Measurements from ENCODE around the gene XRCC1.
"Not testable (repeated sequence)": the region's sequence is repeated elsewhere in the genome, so short reads cannot be mapped to it uniquely, and the experiment has no call there.

The XRCC1 gene

DNA sequence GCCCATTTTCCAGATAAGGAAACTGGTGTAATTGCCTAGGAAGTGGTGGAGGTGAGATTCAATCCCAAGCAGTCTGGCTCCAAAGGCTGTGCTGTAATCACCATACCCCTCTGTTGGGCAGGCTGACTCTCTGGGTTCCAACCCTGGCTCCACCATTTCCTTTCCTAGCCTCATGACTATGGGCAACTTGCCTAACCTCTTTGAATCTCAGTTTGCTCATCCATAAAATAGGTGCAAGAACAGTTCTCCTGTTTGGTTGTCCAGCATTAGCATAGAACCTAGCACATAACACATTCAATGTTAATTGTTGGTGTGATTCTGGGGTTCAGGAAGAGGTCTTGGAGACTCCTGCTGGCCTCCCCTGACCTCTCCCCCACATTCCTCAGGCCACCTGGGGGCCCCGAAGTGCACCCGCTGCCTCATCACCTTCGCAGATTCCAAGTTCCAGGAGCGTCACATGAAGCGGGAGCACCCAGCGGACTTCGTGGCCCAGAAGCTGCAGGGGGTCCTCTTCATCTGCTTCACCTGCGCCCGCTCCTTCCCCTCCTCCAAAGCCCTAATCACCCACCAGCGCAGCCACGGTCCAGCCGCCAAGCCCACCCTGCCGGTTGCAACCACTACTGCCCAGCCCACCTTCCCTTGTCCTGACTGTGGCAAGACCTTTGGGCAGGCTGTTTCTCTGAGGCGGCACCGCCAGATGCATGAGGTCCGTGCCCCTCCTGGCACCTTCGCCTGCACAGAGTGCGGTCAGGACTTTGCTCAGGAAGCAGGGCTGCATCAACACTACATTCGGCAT lies 23.3 kb upstream of the XRCC1 start:
- DNase-seq = no peak

DNA sequence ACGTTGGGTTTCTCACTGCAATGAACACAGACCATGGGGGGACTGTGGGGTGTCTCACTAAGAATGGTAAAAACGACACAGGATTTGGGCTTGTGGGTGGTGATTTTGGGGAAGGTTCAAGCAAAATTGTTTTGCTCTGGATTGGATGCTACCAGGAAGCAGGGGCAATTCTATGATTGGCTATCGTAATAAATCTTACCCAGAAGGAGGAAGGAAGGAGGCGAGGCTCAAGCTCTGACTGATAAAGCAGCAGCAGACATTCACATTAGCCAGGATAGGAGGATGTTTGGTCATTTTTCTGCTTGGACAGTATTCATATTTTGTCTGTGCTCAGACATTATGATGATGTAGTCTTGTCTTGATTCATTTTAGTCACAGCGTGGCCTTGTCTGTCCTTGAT lies 22.5 kb upstream of the XRCC1 start:
- no peak for DNase-seq

DNA sequence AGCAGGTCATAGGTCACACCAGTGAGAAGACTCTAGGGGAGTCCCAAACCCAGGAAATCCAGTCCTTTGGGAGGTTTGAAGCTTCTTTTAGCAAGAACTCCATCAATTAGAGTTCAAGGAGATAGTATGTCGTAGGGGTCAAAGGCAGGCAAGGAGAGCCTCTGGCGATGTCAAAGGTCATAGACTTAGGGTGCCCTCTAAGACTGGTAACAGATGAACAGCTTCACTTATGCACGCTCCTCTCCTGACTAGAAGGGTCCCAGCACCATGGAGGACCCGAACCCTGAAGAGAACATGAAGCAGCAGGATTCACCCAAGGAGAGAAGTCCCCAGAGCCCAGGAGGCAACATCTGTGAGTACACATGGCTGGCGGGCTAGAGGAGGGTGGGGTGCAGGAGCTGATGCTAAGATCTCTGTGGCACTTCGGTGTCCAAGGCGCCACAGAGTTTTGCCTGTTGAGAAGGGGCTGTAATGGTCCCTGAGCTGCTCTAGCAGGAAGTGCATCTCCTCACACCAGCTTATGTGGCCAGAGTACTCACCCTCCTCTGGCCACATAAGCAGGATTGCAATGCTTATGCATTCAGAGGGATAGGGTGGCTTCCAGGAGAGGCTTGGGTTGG lies 21.6 kb upstream of the XRCC1 start:
- DNase-seq = no peak

DNA sequence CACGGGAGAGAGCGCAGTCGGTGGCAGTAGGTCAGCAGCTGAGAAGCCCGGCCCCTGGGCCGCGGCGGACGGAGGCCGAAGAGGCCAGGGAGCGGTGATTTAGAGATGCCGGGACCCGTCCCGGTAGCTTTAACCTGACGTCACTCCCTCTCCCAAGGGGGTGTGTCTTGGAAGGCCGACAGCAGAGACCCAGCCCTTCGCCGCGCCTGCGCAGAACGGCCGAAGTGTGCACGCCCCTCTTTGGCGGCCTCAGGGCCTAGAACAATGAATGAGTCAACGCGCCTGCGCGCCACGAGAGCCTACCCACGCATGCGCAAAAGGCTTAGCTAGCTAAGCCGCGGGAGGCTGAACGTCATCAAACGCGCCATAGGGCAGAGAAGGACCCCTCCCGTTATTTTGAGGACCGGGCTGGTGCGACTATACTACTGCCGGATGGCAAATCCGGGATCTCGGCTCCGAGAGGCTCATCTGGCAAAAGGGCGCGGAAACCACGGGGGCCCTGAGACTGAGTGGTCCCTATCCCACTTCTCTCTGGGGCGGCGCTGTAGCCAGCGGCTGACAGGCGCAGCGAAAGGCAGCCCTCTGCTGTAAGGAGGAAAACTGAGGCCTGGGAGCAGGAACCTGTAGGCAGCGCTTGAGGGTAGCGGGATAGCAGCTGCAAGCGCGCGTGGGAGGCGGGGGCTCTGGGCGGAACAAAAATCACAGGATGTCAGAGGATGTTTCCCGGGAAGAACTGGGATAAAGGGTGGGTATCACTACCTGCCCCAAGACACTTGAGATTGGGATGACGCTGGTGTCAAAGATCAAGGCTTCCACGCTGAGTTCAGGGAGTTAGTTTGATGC lies 20.9 kb upstream of the XRCC1 start, which contains the start of the genes IRGQ and ZNF576:
Gene IRGQ, minus strand, starts transcription at position 136 of the 843 bp plus-strand sequence. CDS start 796 bp downstream, outside the sequence.
Gene ZNF576, plus strand, starts transcription at position 597 of the 843 bp plus-strand sequence. CDS start 514 bp downstream, outside the sequence.
- peak; percentile 96 for DNase-seq

DNA sequence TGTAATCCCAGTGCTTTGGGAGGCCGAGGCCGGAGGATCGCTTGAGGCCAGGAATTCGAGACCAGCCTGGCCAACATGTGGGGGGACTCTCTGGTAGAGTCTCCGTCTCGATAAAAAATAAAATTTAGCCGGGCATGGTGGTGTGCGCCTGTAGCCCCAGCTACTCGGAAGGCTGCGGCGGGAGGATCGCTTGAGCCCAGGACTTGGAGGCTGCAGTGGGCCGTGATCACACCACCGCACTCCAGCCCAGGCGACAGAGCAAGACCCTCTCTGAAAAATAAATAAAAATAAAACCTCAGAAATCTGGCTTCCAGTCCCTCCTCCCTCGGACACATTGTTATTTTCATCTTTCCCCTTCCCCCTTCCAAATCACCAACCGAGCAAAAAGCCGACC lies 20.3 kb upstream of the XRCC1 start:
- DNase-seq = no peak

DNA sequence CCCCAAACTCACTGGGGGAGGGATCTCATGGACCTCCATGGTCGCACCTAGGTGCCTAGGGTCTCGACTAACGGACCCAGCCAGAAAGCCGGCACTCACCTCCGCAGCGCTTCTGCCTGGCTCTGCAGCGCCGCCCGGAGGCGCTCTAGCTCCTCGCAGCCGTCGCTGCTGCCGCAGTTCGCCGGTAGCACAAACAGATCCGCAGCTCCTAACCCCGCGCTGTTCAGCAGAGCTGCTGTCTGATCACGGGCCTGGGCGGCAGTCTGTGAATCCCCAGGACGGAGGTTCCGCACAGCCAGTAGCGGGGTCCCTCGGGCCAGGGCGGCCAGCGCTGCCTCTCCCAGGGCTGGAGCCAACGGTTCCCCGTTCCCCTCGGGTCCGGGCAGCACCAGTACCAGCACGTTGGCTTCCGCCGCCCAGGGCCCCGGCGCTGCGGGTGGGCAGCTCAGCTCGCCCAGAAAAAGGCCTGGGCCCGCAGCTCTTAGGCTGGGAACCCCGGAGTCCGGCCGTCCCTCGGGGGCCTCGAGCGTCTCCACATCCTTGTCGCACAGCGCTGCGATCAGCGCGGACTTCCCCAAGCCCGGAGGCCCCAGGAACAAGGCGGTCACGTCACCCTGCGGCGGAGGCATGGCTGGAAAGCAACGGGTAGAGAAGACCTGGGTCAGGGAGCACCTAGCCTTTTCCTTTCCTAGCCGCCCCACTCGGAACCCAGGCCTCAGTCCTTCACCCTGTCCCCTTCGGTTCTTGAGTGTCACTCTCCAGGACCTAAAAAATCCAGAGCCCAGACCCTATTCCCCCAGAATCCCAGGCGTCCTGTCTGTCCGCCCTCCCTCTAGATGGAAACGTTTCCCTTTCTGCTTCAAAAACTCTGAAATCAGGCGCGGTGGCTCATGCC lies 19.6 kb upstream of the XRCC1 start:
- peak; percentile 40 for DNase-seq

DNA sequence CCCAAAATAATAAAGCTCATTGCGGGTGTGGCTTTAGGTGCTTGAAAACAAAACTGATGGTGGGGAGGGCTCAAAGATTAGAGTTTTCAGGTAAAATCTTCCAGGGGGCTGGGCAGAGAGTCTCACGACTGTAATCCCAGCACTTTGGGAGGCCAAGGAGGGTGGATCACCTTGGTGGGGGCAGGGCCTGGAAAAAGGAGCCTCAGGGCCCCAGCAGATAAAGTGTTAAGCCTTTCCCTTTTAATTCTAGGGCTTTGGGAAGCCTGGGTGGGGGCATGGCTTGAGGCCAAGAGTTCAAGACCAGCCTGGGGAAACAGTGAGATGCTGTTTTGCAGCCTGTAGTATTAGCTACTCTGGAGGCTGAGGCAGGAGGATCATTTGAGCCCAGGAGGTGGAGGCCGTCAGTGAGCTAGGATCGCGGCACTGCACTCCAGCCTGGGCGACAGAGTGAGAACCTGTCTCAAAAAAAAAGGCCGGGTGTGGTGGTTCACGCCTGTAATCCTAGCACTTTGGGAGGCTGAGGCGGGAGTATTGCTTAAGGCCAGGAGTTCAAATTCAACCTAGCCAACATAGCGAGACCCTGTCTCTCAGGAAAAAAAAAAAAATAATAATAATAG lies 18.9 kb upstream of the XRCC1 start:
- DNase-seq = no peak

DNA sequence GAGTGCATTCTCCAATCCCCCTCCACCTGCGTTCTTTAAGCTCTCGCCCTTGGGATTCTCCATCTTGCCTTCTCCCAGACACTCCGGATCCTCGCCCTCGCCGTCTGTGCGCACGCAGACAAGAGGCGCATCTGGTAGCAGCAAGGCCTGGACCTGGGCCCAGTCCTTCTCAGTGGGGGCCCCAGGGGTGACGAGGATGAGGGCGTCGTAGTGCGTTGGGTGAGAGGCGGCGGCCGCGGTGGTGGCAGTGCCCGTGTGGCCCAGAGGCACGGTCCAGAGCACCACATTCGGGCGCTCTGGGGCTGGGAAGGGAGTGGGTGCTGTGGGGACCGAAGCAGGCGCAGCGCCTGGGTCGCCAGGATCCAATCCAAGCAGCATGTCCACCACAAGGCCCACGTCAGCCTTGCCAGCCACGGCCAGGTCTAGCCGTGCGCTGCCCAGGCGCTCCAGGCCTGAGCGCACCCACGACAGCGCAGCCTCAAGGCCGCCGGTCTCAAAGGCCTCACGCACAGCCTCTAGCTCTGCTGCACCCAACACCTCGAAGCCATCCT lies 17.5 kb upstream of the XRCC1 start:
- no peak for DNase-seq

DNA sequence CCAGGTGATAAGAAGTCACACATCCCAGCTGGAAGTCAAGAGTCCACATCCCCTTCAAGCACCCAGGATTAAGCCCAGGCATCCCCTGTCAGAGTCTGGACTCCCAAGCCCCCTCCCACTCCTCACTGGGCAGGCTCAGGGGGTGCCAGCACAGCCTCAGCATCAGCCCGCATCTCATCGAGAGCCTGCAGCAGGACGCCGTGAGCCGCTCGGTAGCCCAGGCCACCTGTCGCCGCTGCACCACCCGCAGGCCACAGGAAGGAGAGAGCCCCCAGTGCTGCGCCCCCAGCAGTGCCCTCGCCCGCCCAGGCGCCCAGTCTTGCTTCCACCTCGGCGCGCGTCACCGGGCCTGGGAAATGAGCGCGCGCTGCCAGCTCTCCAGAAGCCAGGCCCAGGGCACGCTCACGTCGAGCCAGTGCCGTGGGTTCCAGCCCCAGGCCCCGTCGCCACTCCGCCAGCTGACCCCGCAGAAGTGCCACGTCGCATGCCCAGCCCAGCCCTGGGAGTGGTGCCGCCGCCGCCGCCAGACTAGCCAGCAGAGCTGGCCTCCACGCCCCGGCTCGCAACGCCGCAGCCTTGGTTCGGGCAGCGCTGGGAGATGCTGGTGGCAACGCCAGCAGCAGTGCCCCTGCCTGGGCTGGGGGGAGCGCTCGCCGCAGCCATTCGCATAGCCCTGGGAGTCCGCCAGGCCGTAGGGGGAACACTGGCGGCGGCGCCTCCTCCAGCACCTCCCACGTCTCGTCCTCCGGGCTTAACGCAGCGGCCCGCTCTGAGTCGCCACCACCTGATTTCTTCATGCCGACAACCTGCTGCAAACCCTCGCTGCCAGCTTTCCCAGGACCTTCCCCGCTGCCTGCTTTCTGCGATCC lies 16.8 kb upstream of the XRCC1 start:
- no peak for DNase-seq

DNA sequence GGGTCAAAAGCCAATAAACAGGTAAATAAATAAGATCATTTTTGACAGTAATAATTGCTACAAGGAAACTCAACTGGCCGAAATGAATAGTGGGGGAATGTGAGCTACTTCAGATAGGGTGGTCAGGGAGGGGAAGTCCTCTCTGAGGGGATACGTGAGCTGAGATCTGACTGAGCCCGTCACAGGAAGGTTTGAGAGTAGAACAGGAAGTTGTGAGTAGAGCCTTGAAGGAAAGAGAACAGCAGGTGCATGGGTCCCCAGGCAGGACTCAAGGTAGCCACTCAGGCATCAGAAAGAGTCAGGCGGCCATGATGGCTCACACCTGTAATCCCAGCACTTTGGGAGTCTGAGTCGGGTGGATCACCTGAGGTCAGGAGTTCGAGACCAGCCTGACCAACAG lies 14.4 kb upstream of the XRCC1 start:
- DNase-seq = no peak

DNA sequence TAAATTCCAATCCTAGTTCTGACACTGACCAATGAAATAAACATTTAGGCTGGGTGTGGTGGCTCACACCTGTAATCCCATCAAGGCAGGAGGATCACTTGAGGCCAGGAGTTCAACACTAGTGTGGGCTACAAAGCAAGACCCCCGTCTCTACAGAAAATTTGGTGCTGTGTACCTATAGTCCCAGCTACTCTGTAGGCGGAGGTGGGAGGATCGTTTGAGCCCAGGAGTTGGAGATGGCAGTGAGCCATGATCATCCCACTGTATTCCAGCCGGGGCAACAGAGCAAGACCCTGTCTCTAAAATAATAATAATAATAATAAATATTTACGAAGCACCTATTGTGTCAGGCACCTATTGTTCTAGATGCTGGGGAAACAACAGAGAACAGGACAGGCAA lies 13.9 kb upstream of the XRCC1 start:
- DNase-seq = no peak

DNA sequence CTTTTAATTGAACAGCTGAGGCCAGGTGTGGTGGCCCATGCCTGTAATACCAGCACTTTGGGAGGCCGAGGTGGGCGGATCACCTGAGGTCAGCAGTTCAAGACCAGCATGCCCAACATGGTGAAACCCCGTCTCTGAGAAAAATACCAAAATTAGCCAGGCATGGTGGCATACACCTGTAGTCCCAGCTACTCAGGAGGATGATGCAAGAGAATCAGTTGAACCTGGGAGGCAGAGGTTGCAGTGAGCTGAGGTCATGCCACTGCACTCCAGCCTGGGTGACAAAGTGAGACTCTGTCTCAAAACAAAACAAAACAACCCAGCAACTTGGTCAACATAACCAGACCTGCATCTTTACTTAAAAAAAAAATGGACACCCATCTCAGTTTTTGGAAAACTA lies 11.7 kb upstream of the XRCC1 start:
- DNase-seq = not testable (repeated sequence)

DNA sequence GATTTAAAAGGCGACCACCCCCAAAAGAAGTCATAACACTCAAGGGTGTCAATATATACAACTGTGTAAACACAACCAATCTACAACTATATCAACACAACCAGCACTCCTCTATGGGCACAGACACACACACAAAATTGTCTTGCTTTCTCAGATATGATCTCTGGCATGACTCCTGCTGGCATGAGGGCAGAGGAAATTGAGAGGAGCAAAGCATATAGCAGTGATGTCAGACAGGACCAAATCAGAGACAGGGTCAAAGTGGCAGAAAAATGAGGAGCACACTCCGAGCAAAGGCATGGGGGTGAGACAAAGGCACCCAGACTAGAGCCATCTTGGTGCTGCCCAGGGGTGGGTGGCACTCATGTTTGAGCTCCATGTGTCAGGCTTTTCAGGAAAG lies 11.0 kb upstream of the XRCC1 start:
- DNase-seq = no peak

DNA sequence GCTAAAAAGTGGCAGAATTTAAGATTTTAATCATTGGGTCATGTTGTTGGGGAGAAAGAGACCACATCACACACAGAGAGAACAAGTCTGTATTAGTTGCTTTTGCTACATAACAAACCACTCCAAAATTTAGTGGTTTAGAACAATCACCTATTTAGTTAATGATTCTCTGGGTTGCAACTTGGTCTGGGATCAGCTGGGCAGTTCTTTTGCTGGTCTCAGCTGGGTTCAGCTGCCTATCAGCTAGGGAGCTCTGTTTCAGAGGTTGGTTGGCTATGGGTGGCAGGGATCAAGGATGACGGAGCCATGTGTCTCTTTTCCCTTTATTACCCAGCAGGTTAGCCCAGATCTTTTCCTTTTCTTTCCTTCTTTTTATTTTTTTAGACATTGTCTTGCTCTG lies 9.2 kb upstream of the XRCC1 start:
- no peak for DNase-seq

DNA sequence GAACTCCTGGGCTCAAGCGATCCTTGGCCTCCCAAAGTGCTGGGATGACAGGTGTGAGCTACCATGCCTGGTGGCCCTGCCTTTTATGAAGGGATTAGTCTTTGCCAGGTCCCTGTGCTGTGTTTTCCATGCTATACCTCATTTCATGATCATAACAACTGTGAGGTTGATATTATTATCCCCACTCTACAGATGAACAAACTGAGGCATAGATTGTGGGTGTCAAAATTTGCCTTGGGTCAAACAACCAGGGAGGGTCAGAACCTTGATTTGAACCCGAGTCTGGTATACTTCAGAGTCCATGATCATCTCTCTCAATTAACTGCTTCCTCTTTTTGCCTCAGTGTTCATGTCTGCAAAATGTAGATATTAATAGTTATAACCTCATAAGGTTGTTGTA lies 7.2 kb upstream of the XRCC1 start:
- no peak for DNase-seq

DNA sequence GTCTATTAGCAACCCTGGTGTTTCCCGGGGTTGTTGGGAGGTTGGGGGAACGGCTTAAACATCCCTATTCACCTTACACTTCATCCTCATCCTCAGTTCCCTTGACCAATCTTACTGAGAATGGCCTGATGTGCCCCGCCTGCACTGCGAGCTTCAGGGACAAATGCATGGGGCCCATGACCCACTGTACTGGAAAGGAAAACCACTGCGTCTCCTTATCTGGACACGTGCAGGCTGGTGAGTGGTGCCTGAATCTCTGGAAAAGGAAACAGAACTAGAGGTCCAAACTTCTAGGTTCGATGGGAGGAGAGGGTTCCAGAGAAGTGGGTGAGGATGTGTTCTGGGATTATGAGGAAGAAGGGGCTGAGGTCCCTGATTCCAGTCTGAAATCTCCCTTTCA lies 6.1 kb upstream of the XRCC1 start:
- no peak for DNase-seq

DNA sequence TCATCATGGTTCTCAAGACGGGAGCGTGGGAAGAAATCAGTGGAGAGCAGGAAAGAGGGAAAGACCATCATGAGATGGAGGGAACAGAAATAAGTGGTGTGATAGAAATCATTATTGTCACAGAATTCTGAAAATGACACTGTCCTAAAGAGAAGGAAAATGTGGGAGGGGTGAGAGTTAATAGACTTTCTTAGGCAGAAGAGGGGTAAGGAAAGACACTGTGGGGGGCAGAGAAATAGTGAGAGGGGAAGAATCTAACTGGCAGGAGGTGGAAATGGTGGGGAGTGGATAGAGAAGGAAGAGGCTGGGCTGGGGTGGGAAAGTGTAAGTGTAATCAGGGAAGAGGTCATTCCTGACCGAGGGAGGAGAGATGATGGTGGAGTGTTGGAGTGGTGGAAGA lies 3.5 kb upstream of the XRCC1 start:
- no peak for DNase-seq

DNA sequence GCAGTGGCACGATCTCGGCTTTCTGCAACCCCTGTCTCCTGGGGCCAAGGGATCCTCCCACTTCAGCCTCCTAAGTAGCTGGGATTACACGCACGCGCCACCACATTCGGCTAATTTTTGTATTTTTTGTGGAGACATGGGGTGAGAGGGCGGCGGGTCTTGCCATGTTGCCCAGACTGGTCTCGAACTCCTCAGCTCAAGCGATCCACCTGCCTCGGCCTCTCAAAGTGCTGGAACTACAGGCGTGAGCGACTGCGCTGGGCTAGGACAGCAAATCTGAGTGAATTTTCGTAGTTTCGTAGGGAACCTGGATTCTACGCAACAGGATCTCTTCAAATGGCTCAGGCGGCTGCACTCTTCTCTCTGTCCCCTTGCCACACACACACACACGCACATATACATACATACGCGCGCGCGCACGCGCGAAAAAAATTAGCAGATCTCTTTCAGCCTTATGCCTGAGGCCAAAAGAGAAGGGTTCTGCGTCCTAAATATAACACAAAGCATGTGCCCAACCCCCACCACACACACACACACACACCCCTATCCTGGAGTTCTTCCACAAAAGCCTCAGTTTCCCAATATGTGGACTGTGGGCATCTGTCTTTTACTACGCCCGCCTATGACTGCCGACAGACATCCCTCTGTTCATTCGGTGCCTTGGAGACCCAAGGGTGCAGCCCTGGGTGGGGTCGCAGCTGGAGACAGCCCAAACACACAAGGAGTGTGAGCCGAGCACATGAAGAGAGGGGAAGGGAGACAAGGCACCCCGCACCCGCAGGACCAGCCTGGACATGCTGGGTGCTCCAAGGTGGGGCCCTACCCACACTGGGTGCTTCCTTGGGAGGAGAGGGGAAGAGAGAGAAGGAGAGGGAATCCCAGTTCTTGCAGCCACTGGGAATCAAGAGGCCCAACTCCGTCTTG lies 890 bp upstream of the XRCC1 start:
- no peak for DNase-seq

DNA sequence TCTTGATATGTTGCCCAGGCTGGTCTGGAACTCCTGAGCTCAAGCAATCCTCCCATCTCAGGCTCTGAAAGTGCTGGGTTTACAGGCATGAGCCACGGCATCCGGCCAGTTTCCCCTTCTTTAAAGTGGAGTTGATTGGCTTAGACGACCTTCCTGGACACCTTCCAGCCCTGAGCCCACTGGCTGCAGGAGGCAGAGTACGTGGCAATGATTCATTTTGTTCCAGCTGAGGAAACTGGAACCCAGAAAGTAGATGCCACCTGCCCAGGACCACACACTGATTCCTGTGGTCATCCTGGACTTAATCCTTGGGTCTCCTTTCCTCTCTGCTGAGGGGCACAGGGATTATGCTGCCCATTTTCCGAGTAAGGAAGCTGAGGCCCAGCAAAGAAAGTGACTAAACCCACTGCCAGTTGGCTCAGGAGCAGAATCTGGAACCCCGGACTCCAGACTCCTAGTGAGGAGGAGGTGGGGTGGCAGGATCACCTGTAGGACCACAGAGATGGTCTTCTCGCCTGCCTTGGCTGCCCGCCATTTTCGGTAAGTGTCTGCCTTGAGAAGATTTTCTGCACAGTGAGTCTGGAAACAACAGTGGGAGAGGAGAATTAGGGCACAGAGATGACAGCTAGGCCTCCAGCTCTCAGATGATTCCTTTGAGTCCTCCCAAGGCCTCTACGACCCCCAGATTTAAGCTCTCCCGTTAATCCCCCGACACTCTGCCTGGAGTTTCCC lies 737 bp downstream of the XRCC1 start:
- no peak for DNase-seq
